A549 (cell line): ENCODE measurements around the gene MAP3K2. TPM values are rescaled to one million over a fixed set of nuclear protein-coding genes. Genes with fewer than 3 reads are reported as not detected.

Experiments used
- ATAC-seq, 2 experiments: fragments of 200-7000 bp in 1 of 2; fragments of >200 bp in 1 of 2; cut with Nextera tagmentation in 1 of 2; cut with Tn5 transposase in 1 of 2; 3 replicates each; pipeline versions ENCODE4 v1.8.0 to v1.9.1; 2018 to 2020; ENCODE audit warnings: mild to moderate bottlenecking in 1 of 2, moderate library complexity in 1 of 2
- CTCF ChIA-PET: fragments of 300-600 bp; sonication (Branson Sonifier 250); formaldehyde crosslinking; extraction: SDS; loops from one replicate; lab custom pipeline; 2021; ENCODE audit warnings: antibody characterized with exemption, inconsistent platforms; lab: Yijun Ruan, JAX
- POLR2A ChIA-PET: fragments of 350-600 bp; formaldehyde crosslinking; extraction: SDS; loops from one replicate; lab custom pipeline; 2021; ENCODE audit warnings: antibody characterized with exemption, inconsistent platforms; lab: Yijun Ruan, JAX
- DNase-seq, 2 experiments: peaks; one replicate each; pipeline versions ENCODE4 v3.0.0 to v3.0.0-alpha.2; 2011 to 2016; ENCODE audit warnings: low read depth in 1 of 2, low spot score in 1 of 2
- FAIRE-seq: peaks from 2 replicates; lab custom pipeline; 2011; peaks lifted over from hg19 to GRCh38; lab: Jason Lieb, UNC
- H3K27ac ChIP-seq, 2 experiments: fragments of >200 bp; sonication (Bioruptor Twin); formaldehyde crosslinking; 3 replicates each; pipeline ENCODE4 v1.5.1; 2016 to 2017
- H3K4me1 ChIP-seq: fragments of >200 bp; sonication (Bioruptor Twin); formaldehyde crosslinking; 3 replicates; pipeline ENCODE4 v1.6.1; 2016
- H3K4me2 ChIP-seq: fragments of >200 bp; sonication (Bioruptor Twin); formaldehyde crosslinking; 3 replicates; pipeline ENCODE4 v1.6.1; 2016
- H3K4me3 ChIP-seq: fragments of >200 bp; sonication (Bioruptor Twin); formaldehyde crosslinking; 3 replicates; pipeline ENCODE4 v1.5.1; 2016
- H3K9me3 ChIP-seq: fragments of >200 bp; sonication (Bioruptor Twin); formaldehyde crosslinking; 3 replicates; pipeline ENCODE4 v1.6.1; 2016
- ATOH8 ChIP-seq: fragments of 250-450 bp; sonication (Bioruptor Pico); IDR thresholded peaks from 2 replicates; pipeline ENCODE4 v1.5.0; 2020; ENCODE audit warnings: low read depth, mild to moderate bottlenecking, moderate library complexity
- BHLHE40 ChIP-seq: IDR thresholded peaks from 2 replicates; pipeline ENCODE4 v1.6.1; 2012; ENCODE audit warnings: low read depth, low read length, inconsistent platforms
- CBX2 ChIP-seq: fragments of 200-600 bp; sonication (generic); IDR thresholded peaks from 2 replicates; pipeline ENCODE4 v1.6.1; 2016; ENCODE audit warnings: low read depth, mild to moderate bottlenecking, borderline replicate concordance
- CHD4 ChIP-seq: fragments of 200-600 bp; sonication (generic); IDR thresholded peaks from 2 replicates; pipeline ENCODE4 v1.6.1; 2016; ENCODE audit warnings: antibody characterized with exemption, mild to moderate bottlenecking, borderline replicate concordance
- CTCF ChIP-seq: fragments of >200 bp; sonication (Bioruptor Twin); formaldehyde crosslinking; IDR thresholded peaks from 3 replicates; pipeline ENCODE4 v1.5.1; 2016
- EHF ChIP-seq: fragments of 250-450 bp; sonication (Bioruptor Pico); IDR thresholded peaks from 2 replicates; pipeline ENCODE4 v1.5.0; 2020; ENCODE audit warnings: mild to moderate bottlenecking
- ELK1 ChIP-seq: fragments of 150-350 bp; IDR thresholded peaks from 2 replicates; pipeline ENCODE4 v1.6.1; 2014; ENCODE audit warnings: low read depth, mild to moderate bottlenecking, low read length
- ESRRA ChIP-seq: fragments of 150-350 bp; IDR thresholded peaks from 2 replicates; pipeline ENCODE4 v1.6.1; 2014; ENCODE audit warnings: mild to moderate bottlenecking, low read length, borderline replicate concordance
- HDAC2 ChIP-seq: fragments of 200-600 bp; sonication (generic); IDR thresholded peaks from 2 replicates; pipeline ENCODE4 v1.6.1; 2016
- HEYL ChIP-seq: fragments of 250-450 bp; sonication (Bioruptor Pico); IDR thresholded peaks from 2 replicates; pipeline ENCODE4 v1.8.0; 2021; ENCODE audit warnings: mild to moderate bottlenecking, moderate library complexity
- HOXB5 ChIP-seq: fragments of 250-450 bp; sonication (Bioruptor Pico); IDR thresholded peaks from 2 replicates; pipeline ENCODE4 v1.5.0; 2020; ENCODE audit warnings: mild to moderate bottlenecking, moderate library complexity
- JUNB ChIP-seq: fragments of >200 bp; sonication (Bioruptor Twin); formaldehyde crosslinking; IDR thresholded peaks from 2 replicates; pipeline ENCODE4 v1.6.1; 2016
- KDM5A ChIP-seq: fragments of 200-600 bp; sonication (generic); IDR thresholded peaks from 2 replicates; pipeline ENCODE4 v1.6.1; 2016; ENCODE audit warnings: antibody characterized with exemption, mild to moderate bottlenecking
- MAX ChIP-seq: IDR thresholded peaks from 2 replicates; pipeline ENCODE4 v1.6.1; 2012
- NR3C1 ChIP-seq: fragments of >200 bp; sonication (Bioruptor Twin); formaldehyde crosslinking; IDR thresholded peaks from 3 replicates; pipeline ENCODE4 v1.6.1; 2017
- POLR2AphosphoS2 ChIP-seq: conservative IDR thresholded peaks from 2 replicates; pipeline ENCODE4 v1.6.1; 2012; ENCODE audit warnings: low read length, improper control_type of control experiment, inconsistent platforms
- RAD21 ChIP-seq, 2 experiments: fragments of >200 bp in 1 of 2; sonication (Bioruptor Twin) in 1 of 2; formaldehyde crosslinking in 1 of 2; IDR thresholded peaks in 1 of 2; conservative IDR thresholded peaks in 1 of 2; 2 replicates in 1 of 2; 3 replicates in 1 of 2; pipeline ENCODE4 v1.6.1; 2012 to 2018; ENCODE audit warnings: inconsistent platforms in 1 of 2
- RARB ChIP-seq: fragments of 250-450 bp; sonication (Bioruptor Pico); IDR thresholded peaks from 2 replicates; pipeline ENCODE4 v1.8.0; 2021; ENCODE audit warnings: mild to moderate bottlenecking, moderate library complexity
- RFX5 ChIP-seq: fragments of 450-650 bp; IDR thresholded peaks from 2 replicates; pipeline ENCODE4 v1.7.1; 2014; ENCODE audit warnings: antibody characterized with exemption, mild to moderate bottlenecking, moderate library complexity
- RNF2 ChIP-seq: fragments of 200-600 bp; sonication (generic); IDR thresholded peaks from 2 replicates; pipeline ENCODE4 v1.6.1; 2016; ENCODE audit warnings: low read depth, mild to moderate bottlenecking, antibody characterized with exemption, moderate library complexity, borderline replicate concordance
- TP53 ChIP-seq: fragments of 250-450 bp; sonication (Bioruptor Pico); IDR thresholded peaks from 2 replicates; pipeline ENCODE4 v1.5.0; 2021; ENCODE audit warnings: mild to moderate bottlenecking, moderate library complexity
- USF2 ChIP-seq: fragments of 450-650 bp; IDR thresholded peaks from 2 replicates; pipeline ENCODE4 v1.6.1; 2014; ENCODE audit warnings: antibody characterized with exemption
- whole genome bisulfite sequencing: methylation state at CpG from one replicate; pipeline ENCODE4 v1.1.6; 2017; ENCODE audit errors: missing lambda C conversion rate; 5-methylcytosine and 5-hydroxymethylcytosine counted together
- polyA plus RNA-seq, 4 experiments: library from polyadenylated mRNA; depleted of rRNA in 3 of 4; stranded (reverse); fragments of >200 nt; fragmentation: RNase III in 1 of 4; extraction: RNeasy Plus Mini Kit Qiagen cat#74134 plus additional on column Dnase treatment in 1 of 4; gene quantifications; 2 replicates in 3 of 4; 3 replicates in 1 of 4; pipeline ENCODE4 v1.2.3, GENCODE V29; 2011 to 2017

Gene MAP3K2
- polyA plus RNA-seq, 2 of the 4 experiments (the other 2 are of a cell fraction), result 12.3 to 29.7 TPM

- ATAC-seq (peak; percentile 51 to 76), DNase-seq (no peak), FAIRE-seq (no peak)
- ChIA-PET CTCF (interaction anchor here (0.6 to 3.2 kb wide), 5 partner anchors 8 to 98 kb away, joined by 3 to 19 read pairs (median 7); no protein-coding TSS in a partner anchor), POLR2A (interaction anchor here (0.9 kb wide), 1 partner anchor 12 kb away, joined by 3 read pairs; no protein-coding TSS in a partner anchor)
- H3K27ac ChIP-seq, result peak overlapping the region; percentile 75 to 86
- H3K9me3 ChIP-seq, result no peaks in the 10 kb centered on the region
- 76% methylated on average over 23 of the region's 73 CpGs for WGBS
- TF ChIP-seq USF2 (no peak), BHLHE40 (peak; percentile 44; the same call in 1 of the 2 replicates), RFX5 (no peak), RARB (CRISPR knock-in tag) (no peak), CHD4 (no peak), HDAC2 (no peak), JUNB (no peak), CTCF (0 out of 3 replicates have a peak, but pooled peaks have one; percentile 7), POLR2AphosphoS2 (no peak), ESRRA (no peak), EHF (no peak), MAX (peak; percentile 48), ELK1 (no peak), CBX2 (no peak), HEYL (no peak), RAD21 (conservative IDR thresholded peaks at IDR 0.05 in 1 of 2, IDR thresholded peaks at IDR 0.05 in 1 of 2) (0 out of 5 replicates have a peak, but pooled peaks of 1 of the 2 experiments have one; percentile 12), NR3C1 (no peak), TP53 (no peak), ATOH8 (no peak), RNF2 (no peak), KDM5A (no peak), HOXB5 (CRISPR knock-in tag) (no peak)
- peak overlapping the region; percentile 64 for H3K4me3 ChIP-seq
- peak overlapping the region; percentile 90 for H3K4me2 ChIP-seq
- no peaks in the 10 kb centered on the region for H3K4me1 ChIP-seq
Observed at GRCh38 chr2:127422559-127423477, 35.0 kb upstream of the MAP3K2 start.
